Stimulated activated CD4-positive, alpha-beta T cell treated with anti-CD3 and anti-CD28 coated beads, Interleukin-15, amount 100 ng/mL, for 48 hours (primary cell): Measurements from ENCODE around the gene LYRM1.
"Not testable (repeated sequence)": the region's sequence is repeated elsewhere in the genome, so short reads cannot be mapped to it uniquely, and the experiment has no call there.

ENCODE experiments used
- DNase-seq, 2 donors: peaks; one replicate each; pipeline ENCODE4 v3.0.0-alpha.2; 2020; ENCODE audit warnings: low read depth in 2 of 2

The LYRM1 gene

DNA sequence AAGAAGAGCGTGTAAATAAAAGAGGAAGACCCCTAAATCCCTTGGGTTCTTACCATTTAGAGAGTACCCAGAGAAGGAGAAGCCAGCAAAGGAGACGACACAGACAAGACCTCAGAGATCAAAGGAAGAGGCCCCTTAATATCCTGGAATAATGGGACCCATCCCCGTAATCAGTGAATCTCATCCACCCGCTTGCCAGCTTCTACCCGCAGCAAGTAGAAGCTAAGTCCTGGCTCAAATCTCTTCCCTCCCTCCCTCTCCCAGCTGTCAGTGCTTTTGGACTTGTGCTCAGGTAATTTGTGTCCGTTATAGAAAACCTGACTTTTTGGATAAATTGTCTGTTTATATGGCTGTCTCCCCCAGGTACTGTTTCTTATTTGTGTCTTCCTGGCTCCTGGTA lies 1.9 kb downstream of the LYRM1 start:
- no peak for DNase-seq

GRCh38 chr16:20903116-20903898 lies 2.7 kb downstream of the LYRM1 start:
- no peak for DNase-seq

DNA sequence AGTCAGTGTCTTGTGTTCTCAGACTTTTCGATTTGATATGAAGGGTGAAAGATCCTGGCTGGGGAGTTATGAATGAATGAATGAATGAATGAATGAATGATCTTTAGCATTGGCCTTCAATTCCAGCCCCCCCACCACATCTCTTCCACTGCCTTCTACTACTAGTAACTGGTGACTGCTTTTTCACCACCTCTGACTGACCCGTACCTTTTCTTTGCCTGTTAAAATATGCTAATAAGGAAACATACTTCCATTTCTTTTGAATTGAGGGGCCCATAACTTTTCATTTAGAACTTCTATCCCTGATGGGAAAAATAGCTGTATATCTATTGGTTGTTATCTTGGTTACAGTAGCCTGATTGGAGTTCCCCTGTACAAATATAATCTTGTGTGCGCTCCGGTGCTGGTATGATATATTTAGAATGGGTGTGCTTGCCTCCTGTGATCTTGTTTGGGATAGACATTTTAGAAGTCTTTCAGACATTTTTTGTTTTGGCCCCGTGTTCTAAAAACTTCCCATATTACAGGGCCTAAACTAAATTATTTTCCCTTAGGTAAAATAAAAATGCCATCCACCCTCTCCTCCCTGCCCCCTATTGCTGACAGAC lies 3.4 kb downstream of the LYRM1 start:
- no peak for DNase-seq

GRCh38 chr16:20904507-20905081 lies 4.0 kb downstream of the LYRM1 start:
- DNase-seq: no peak

DNA sequence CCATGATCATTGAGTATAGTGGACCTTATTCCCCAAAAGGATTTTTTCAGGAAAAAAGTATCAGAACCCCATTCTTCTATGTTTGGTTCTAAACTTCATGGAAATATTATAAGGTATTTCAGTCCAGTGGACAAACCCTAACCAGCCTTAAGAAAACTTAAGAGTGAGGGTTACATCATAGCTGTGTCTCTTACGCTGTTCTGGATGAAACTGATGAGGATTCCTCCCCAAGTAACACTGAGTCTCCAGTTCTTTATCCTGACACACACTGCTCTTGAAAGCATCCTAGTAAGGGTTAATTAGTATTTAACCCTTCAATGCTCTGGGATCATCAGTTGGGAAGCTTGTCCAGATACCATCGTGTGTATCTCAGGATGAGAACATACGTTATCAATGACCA lies 5.0 kb downstream of the LYRM1 start:
- no peak for DNase-seq

DNA sequence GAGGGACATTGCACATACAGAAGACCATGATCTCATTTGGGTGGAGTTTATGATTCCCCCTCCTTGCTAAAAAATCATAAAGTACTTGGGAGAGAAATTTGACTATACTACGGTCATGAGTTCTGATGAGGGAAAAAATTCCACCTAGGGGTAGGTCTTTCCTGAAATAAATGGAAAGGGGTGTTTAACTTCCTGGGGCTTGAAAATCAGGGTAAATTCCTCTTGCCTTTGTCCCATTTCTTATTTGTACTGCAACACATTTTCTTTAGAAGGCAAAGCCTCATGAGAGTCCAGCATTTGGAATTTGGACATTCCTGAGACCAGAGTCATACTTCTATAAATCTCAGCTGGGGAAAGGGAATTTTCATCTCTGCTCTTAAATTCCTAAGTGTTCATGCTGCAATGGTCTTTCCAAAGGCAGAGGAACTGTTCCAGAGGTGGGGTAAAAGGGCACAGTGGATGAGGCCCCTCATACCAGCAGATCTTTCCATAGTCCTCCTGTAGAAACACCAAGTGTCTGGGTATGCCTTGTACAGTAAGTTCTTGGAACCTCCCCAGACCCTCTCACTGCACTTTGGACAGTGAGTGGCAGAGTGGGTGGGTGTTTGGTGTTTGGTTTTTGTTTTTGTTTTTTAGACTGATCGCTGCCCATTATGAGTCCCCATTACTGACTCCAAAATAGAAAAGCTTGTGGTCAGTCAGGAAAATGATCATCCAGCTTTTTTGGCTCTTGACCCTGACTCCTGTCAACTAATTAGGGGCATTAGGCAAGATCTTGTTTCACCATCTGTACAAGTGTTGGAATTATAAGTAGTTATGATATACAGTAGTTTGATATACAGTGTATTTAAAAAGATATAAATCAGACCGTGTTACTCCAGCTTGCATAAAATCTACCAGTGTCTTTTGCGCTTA lies 6.0 kb downstream of the LYRM1 start:
- no peak for DNase-seq

DNA sequence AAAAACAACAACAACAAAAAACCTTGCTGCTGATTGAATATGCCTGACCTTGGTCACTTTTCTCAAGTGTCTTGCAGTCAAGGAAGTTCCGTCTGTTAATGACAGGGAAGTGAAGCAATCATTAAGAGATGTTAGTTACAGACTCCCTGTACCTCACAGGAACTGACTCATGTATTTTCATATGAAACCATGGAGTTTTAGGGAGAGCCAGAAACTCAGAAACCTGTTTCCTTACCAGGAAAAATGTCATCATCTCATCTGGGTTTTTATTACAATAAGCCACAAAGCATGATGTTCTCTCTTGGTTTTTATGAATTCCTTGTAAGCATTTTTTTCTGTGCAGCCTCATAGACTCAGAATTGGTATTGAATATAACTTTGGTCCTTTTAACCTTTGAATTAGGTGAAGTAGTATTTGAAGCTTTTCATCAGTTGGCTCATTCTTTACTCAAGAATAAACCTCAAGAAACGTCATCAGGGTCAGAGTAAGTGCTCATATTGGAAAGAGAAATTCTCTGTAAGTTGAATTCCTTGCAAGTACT lies 10.3 kb downstream of the LYRM1 start:
- no peak for DNase-seq

DNA sequence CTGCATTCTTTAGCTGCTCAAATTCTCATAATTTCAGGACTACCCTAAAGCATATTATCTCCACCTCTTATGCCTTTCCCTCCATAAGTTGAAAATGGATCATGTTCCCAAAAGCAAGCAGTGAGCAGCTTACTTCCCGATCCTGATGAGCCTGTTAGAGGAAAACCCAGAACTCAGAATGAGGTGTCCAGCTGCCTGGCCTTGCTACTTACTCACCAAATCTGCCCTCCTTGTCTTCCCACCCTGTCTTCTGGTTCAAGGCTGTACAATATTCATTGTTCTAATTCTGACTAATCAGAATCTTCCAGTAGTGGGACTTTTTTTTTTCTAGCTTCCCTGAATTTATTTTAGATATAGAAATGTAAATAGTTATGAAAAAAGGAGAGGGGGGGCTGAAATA lies 10.8 kb downstream of the LYRM1 start:
- DNase-seq: no peak

DNA sequence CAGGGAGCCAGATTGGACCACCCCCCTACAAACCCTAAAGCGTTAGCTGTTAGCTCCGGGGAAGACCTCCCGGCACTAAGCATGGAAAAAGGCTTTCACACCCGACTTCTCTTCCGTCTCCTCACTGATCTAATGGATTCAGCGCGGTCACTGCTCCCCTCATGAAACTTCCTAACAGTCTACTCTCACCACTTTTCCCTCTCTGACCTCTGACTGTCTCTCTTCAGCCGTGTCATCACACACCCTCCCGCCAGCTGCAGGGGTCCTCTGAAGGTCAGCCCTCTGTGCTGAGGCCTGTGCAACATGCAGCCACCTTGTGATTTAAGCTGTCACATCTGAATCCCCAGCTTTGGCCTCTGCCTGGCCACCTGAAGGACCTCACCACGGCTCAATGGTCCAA lies 15.7 kb downstream of the LYRM1 start:
- DNase-seq: no peak

DNA sequence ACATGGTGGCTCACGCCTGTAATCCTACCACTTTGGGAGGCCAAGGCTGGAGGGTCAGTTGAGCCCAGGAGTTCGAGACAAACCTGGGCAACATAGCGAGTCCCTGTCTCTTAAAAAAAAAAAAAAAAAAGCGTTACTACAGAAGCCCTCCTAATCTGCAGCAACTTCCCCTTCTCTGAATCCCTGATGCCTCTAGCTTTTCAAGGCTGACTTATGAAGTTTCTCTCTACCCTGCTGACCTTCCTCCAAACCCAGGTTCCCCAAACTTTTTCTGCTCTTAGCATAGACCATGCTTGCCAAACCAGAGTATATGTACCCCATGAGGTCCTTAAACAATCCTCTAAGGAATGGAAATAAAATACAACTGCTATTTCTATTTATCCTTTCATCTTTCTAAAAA lies 16.4 kb downstream of the LYRM1 start:
- DNase-seq: no peak

GRCh38 chr16:20918486-20919239 lies 18.1 kb downstream of the LYRM1 start:
- no peak for DNase-seq

- no peak for DNase-seq
These were observed 19.5 kb downstream of the LYRM1 start for GRCh38 chr16:20920091-20920490.

DNA sequence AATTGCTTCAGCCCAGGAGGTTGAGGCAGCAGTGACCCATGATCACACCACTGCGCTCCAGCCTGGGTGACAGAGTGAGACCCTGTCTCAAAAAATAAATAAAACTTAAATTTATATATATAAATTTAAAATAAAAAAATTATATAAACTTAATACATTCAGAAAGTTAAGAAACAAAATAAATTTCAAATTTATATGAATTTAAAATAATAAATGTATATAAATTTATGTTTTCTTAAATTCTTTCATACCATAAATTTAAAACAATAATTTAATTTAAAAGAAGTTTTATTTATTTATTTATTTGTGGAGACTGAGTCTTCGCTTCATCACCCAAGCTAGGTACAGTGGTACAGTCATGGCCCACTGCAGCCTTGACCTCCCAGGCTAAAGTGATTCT lies 20.2 kb downstream of the LYRM1 start:
- no peak for DNase-seq

- DNase-seq: no peak
These were observed 23.3 kb downstream of the LYRM1 start for GRCh38 chr16:20923876-20924275.

- DNase-seq: no peak
These were observed 25.2 kb downstream of the LYRM1 start for GRCh38 chr16:20925751-20926150.

DNA sequence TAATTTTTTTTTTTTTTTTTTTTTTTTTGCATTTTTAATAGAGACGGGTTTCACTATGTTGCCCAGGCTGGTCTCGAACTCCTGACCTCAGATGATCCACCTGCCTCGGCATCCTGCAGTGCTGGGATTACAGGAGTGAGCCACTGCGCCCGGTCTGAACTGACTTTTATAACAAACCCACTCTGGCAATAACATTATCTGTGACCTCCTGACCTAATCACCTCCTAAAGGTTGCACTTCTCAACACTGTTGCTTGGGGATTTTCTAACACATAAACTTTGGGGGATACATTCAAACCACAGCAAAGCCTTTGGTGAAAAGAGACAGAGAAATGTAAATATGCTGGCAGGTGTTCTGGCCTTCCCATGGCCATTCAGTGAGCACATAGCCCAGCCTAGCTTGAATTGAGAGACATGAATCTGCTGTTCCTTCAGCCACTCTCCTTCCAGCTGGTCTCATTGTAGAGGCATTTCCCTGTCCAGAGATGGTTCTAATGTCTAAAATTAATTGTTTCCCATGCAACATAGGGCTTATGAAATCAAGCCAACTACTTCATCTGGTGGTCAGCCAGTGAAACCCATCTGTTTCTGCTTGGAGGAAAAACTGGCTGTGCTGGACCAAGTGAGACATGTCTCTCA lies 28.3 kb downstream of the LYRM1 start:
- DNase-seq: no peak

GRCh38 chr16:20929676-20930364 lies 29.2 kb downstream of the LYRM1 start:
- not testable (repeated sequence) for DNase-seq

DNA sequence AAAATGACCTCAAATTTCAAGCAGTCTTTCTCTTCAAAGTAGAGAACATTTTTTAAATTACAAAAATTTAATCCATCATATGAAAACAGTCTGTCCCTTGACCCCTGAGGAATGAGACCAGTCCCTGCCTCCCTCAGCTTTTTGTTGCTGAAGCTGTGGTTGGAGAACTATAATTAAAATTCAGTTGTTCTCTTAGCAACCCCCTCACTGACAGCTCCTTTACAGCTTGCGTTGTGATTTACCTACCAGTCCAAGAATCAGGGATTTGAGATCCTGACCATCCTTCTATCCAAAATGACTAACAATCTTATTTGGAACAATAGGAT lies 29.8 kb downstream of the LYRM1 start:
- no peak for DNase-seq

GRCh38 chr16:20931066-20931600 lies 30.6 kb downstream of the LYRM1 start:
- DNase-seq: no peak

GRCh38 chr16:20933589-20933988 lies 33.0 kb downstream of the LYRM1 start:
- no peak for DNase-seq
